HEK293T (cell line): ENCODE measurements around the gene RD3L.

Experiments used
- BHLHE40 ChIP-seq: fragments of 450-650 bp; IDR thresholded peaks from 2 replicates; pipeline ENCODE4 v1.6.1; 2016; ENCODE audit warnings: mild to moderate bottlenecking, moderate library complexity, borderline replicate concordance
- NFRKB ChIP-seq: fragments of 450-650 bp; IDR thresholded peaks from 2 replicates; pipeline ENCODE4 v1.6.1; 2016; ENCODE audit warnings: mild to moderate bottlenecking, moderate library complexity
- SP1 ChIP-seq: fragments of 450-650 bp; IDR thresholded peaks from 2 replicates; pipeline ENCODE4 v1.6.1; 2017
- TARDBP ChIP-seq: fragments of 450-650 bp; IDR thresholded peaks from 2 replicates; pipeline ENCODE4 v1.6.1; 2016

DNA sequence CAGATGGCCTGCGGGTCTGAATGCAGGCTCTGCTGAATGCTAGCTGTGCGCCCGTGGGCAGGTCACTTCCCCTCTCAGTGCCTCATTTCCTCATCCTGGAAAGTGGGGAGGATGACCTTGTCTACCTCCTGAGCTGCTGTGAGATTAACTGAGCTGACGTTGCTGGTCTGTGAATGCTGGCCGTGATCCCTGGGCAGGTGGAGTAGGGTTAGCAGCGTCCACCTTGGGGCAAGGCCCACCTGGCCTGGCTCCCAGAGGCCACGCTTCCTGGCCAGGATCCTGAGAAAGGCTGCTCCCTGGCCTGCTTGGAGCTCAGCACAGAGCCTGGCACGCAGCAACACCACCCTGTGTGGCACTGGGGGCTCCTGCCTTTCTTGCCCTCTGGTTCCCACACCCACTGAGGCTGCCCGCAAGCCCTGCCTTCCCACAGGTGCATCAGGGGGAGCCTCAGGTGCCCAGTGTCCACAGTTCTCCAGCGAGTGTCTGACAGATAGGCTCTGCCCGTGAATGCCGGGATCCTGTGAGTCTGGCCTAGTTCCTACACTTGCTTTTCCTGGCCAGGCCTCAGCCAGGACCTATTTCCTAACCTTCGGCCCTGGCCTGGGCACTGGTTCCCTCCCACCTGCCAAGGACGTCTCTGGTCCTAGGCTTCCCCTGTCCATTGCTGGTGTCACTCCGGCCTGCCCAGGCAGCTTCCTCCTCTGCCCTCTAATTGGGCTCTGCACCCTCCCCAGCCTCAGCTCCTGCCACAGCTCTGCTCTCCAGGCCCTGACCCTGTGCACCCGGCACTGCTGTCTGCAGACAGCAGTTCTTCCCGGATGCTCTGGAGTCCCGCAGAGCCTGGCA, 51.3 kb downstream of the RD3L start:
- TF ChIP-seq TARDBP (no peak), BHLHE40 (no peak), SP1 (no peak), NFRKB (no peak)
